NCI-H1092 treated with DMSO at 0.1 percent for 48 hours (cell line): Measurements from ENCODE around the gene GIT2.
"Not testable (repeated sequence)": the region's sequence is repeated elsewhere in the genome, so short reads cannot be mapped to it uniquely, and the experiment has no call there.

Experiments used
- DNase-seq: peaks from one replicate; lab custom pipeline; 2025; lab: John Stamatoyannopoulos, UW

GIT2 gene

GRCh38 chr12:109995686-109996482 lies at the start of gene GIT2:
TSS of gene GIT2 (minus strand) at chr12:109996368. CDS start at chr12:109996224, 144 bp downstream.
- DNase-seq: peak; percentile 78

DNA sequence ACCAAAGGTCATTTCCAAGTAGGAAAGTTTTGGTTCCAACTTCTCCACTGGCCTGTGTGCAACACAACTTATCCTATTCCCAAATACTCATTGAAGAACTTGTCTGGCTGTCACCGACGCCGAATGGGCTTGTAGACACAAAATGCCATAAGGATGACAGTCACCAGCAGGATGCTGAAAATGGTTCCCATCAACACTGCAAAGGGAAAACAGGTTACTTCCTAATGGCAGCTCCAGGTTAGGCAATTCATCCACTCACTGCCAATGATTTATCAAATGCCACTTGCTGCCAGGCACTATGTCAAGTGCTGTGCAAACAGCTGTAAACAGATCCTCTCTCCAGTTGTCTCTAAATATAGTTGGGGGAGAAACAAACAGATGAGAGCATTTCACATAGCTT lies 46.1 kb upstream of the GIT2 start:
- no peak for DNase-seq

DNA sequence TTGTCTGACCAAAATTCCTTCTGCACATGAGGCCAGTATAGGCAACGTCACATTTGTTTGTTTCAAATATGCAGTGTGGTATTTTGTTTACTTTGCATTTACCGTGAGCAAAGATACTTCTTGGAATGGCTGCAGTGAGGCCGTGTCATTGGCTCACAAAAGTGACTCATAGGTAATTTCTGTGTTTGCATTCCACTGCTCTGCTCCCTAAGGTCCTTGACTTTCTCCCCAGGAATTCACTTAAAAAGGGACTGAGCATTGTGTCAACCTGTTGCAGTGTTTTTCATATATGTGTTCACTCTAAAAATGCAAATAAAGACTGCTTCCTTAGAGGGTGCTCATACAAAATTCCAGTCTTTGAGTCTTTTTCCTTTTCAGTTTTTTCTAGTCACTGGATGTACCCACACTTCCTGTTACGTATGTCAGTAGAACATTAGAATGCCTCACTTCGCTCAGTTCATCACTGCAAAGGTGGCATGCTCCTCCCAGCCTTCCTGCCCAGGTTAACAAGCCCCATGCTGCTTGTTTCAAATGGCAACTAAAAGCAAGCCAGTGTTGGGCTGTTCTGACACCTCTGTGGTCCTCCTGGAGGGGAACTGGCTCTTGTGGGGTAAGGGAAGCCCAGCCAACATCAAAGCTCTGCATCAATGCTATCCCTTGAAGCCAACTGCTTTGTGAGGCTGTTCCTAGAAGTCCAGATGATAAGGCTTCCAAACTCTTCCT lies 43.1 kb upstream of the GIT2 start:
- DNase-seq: no peak

- no peak for DNase-seq
These were observed 42.5 kb upstream of the GIT2 start for GRCh38 chr12:110038741-110039084.

- DNase-seq: no peak
These were observed 41.1 kb upstream of the GIT2 start for GRCh38 chr12:110037315-110037714.

DNA sequence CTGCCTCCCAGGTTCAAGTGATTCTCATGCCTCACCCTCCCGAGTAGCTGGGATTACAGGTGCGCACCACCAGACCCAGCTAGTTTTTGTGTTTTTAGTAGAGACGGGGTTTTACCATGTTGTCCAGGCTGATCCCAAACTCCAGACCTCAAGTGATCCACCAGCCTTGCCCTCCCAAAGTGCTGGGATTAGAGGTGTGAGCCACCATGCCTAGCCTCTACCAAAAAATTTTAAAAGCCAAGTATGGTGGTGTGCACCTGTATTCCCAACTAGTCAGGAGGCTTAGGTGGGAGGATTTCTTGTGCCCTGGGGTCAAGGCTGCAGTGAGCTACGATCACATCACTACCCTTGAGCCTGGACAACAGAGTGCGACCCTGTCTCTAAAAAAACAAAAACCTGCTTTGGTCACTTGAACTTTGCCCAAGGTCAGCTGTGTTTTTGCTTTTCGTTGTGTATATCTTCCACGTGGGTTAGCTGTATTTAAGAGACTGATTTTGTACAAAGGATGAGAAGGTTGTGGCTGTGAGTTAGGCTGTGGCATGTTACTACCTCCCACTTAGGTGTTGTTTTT lies 39.5 kb upstream of the GIT2 start:
- no peak for DNase-seq

DNA sequence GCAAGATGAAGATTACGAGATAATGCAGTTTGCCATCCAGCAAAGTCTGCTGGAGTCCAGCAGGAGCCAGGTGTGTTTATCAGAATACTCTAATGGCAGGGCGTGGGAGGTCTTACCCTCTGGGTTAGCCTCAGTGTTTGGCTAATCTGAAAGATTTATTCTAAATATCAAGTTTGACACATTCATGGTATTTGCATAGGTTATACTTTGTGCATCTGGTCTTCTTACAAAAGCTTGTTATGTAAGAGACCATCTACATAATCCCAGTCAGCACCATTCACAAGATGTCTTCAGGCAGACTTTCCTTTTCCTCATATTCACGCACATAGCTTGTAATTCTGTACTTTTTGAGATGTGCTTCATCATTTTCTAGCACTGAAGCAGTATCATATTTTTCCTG lies 37.7 kb upstream of the GIT2 start:
- DNase-seq: no peak

- DNase-seq: no peak
These were observed 33.2 kb upstream of the GIT2 start for GRCh38 chr12:110029290-110029815.

- no peak for DNase-seq
These were observed 32.2 kb upstream of the GIT2 start for GRCh38 chr12:110028323-110028722.

DNA sequence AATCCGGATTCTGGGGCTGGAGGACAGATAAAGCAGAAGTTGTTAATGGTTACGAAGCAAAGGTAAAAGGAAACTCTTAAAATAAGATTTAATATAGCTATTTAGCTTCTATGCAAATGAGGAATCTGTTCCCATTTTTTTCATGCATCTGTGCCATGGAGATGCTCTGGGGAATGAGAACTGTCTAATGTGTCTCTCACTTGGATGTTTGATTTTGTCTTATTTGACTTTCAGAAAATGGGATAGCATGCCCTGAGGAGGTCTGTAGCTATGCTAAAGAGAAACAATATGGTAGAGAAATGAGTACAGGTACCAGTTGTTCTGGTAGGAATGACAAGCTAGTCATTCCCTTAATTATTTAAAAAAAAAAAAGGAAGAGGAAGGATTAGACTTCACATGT lies 27.9 kb upstream of the GIT2 start:
- no peak for DNase-seq

- no peak for DNase-seq
These were observed 27.2 kb upstream of the GIT2 start for GRCh38 chr12:110023059-110023980.

DNA sequence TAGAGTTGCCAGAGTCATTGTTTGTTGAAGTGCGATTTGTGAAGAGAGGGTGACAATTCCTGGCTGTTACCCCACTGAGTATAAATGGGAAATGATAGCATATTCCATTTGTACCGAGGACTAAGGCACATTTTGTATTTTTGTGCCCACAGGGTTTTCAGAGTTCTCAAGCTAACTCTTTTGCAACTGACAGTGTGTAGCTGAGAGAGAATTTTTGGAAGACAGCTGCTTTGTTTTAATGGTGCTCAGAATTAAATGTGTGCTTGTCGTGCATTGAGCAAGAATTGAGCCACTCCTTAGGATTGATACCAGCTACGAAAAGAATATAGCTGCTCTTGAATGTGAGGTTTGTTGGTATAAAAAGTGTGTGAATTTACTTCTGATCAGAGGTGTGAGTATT lies 24.8 kb upstream of the GIT2 start:
- no peak for DNase-seq

DNA sequence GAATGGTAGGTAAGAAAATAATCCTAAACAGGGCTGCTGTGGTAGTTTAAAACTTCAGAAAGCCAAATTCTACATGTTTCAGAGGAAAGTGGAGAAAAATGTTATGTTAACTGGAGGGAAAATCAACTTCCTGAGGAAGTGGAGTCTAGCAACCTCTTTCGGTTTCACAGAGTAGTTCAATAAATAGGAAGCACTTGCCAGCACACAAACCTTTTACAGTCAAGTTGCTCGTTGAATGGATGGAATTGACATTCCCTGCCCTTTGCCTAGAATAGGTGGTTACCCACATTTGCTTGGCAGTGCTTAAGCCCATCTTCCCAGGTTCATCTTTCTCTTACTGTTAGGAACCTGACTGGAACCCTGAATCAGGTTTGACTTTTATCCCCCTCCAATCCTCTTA lies 19.0 kb upstream of the GIT2 start:
- DNase-seq: no peak

GRCh38 chr12:110012659-110013058 lies 16.5 kb upstream of the GIT2 start:
- DNase-seq: no peak

DNA sequence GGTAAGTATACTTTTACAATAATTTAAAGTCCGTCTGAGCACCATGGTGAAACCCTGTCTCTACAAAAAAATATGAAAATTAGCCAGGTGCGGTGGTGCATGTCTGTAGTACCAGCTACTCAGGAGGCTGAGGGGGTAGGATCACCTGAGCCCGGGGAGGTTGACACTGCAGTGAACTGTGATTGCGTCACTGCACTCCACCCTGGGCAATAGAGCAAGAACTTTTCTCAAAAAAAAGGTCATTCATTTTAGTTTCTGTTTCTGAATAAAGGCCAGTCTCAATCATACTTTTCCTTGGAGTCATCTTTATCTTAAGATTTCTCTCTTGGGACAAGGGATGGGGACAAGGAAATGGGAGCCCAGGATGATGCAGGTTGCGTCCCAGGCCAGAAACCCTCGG lies 16.0 kb upstream of the GIT2 start:
- DNase-seq: no peak

DNA sequence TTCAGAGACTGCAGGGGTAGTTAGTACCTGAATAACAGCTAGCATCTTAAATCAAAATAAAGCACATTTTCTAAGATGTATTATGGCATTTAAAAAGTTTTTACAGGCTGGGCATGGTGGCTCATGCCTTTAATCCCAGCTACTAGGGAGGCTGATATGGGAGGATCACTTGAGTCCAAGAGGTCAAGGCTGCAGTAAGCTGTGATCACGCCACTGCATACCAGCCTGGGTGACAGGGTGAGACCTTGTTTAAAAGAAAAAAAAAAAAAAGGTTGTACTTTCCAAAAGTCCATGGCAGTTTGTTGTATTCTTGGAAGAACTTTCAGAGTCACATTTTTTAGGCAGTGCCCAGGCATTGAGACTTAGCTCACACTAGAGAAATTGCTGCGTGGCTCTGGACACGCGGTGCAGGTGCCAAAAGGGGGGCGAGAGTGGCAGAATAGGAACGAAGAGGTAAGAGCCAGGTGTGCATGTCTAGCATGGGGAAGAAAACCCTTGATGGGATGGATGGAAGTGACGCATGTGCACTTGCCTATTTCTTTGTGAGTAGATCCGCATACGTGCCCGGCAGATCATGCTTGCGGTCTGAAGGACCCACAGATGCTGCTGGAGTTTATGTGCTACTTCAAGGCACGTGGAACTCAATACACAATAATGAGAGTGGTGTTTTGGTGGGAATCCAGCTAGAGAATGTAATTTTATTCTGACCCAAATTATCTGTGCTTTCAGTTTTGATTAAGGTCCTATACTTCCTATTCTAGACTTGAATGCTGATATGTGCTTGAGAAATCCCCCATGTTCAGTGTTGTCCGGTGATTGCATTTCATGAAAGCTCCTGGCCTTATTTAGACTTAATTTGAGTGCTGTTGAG lies 14.9 kb upstream of the GIT2 start:
- DNase-seq: no peak

DNA sequence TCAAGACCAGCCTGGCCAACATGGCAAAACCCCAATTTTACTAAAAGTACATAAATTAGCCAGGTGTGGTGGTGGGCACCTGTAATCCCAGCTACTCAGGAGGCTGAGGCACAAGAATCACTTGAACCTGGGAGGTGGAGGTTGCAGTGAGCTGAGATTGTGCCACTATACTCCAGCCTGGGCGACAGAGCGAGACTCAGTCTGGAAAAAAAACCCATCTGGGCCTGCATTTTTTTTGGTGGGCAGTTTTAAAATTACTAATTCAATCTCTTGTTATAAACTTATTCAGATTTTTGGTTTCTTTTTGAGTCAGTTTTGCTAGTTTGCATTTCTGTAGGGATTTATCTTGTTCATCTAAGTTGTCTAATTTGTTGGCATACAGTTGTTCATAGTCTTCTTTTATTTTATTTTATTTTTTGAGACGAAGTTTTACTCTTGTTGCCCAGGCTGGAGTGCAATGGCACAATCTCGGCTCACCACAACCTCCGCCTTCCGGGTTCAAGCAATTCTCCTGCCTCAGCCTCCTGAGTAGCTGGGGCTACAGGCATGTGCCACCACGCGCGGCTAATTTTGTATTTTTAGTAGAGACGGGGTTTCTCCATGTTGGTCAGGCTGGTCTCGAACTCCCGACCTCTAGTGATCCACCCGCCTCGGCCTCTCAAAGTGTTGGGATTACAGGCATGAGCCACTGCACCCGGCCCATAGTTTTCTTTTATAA lies 12.7 kb upstream of the GIT2 start:
- not testable (repeated sequence) for DNase-seq

GRCh38 chr12:110007881-110008280 lies 11.7 kb upstream of the GIT2 start:
- no peak for DNase-seq

DNA sequence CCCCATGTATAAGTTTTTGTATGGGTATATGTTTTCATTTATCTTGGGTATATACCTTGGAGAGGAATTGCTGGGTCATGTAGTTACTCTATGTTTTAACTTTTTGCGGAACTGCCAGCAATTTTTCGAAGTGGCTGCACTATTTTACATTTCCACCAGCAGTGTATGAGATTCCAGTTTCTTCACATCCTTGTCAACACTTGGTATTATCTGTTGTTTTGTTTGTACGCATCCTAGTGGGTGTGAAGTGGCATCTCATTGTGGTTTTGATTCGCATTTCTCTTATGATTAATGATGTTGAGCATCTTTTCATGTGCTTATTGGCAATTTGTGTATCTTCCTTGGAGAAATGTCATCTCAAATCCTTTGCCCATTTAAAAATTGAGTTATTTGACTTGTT lies 9.9 kb upstream of the GIT2 start:
- DNase-seq: no peak

DNA sequence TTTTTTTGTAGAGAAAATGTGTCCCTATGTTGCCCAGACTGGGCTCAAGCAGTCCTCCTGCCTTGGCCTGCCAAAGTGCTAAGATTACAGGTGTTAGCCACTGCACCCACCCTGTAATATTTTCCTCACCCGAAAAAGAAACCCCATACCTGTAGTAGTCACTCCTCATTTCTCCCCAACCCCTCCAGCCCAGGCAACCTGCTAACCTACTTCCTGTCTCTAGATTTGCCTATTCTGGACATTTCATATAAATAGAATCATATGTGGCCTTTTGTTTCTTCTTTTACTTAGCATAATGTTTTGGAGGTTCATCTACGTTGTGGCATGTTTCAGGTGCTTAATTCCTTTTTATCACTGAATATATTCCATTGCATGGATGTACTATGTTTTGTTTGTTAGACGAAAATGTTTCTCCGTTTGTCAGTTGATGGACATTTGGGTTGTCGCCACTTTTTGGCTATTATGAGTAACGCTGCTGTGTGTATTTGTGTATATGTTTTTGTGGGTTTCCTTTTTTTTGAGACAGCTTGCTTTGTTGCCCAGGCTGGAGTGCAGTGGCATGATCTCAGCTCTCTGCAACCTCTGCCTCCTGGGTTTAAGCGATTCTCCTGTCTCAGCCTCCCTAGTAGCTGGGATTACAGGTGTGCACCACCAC lies 9.3 kb upstream of the GIT2 start:
- DNase-seq: no peak
